ENCODE data around the gene ROBO2. TPM values are rescaled to one million over a fixed set of nuclear protein-coding genes. Genes with fewer than 3 reads are reported as not detected.

ROBO2 gene
- total RNA-seq, 2 donors from 2014 or later = 9.8 to 9.9 TPM

- TF ChIP-seq, protein P1, sequence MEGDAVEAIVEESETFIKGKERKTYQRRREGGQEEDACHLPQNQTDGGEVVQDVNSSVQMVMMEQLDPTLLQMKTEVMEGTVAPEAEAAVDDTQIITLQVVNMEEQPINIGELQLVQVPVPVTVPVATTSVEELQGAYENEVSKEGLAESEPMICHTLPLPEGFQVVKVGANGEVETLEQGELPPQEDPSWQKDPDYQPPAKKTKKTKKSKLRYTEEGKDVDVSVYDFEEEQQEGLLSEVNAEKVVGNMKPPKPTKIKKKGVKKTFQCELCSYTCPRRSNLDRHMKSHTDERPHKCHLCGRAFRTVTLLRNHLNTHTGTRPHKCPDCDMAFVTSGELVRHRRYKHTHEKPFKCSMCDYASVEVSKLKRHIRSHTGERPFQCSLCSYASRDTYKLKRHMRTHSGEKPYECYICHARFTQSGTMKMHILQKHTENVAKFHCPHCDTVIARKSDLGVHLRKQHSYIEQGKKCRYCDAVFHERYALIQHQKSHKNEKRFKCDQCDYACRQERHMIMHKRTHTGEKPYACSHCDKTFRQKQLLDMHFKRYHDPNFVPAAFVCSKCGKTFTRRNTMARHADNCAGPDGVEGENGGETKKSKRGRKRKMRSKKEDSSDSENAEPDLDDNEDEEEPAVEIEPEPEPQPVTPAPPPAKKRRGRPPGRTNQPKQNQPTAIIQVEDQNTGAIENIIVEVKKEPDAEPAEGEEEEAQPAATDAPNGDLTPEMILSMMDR (IDR thresholded peaks at IDR 0.05) = no peak
- H3K27ac ChIP-seq = no peak overlapping the region
- H3K27me3 ChIP-seq (replicated peaks; ENCODE audit: insufficient read depth) = no peaks in the 10 kb centered on the region
- no peaks in the 10 kb centered on the region for H3K4me1 ChIP-seq (ENCODE audit: control insufficient read depth in 1 of 2, low read depth in 2 of 2)
- DNase-seq (ENCODE audit: low spot score) (no peak), ATAC-seq (ENCODE audit: insufficient number of reproducible peaks, low FRiP score, low read depth) (no peak)
- H3K36me3 ChIP-seq = no peaks in the 10 kb centered on the region
- H3K9me3 ChIP-seq = no peaks in the 10 kb centered on the region
- H3K4me3 ChIP-seq = no peak overlapping the region
Observed at GRCh38 chr3:77281721-77282120, 241.8 kb downstream of the ROBO2 start.

- DNase-seq (ENCODE audit: low spot score) = no peak
- ATAC-seq (ENCODE audit: insufficient number of reproducible peaks, low FRiP score, low read depth) = no peak
- Histone ChIP-seq H3K36me3 (no peaks in the 10 kb centered on the region), H3K27me3 (replicated peaks; ENCODE audit: insufficient read depth) (no peaks in the 10 kb centered on the region), H3K27ac (no peak overlapping the region), H3K4me1 (ENCODE audit: control insufficient read depth in 1 of 2, low read depth in 2 of 2) (no peaks in the 10 kb centered on the region), H3K4me3 (no peak overlapping the region), H3K9me3 (no peaks in the 10 kb centered on the region)
- TF ChIP-seq, protein P1 (IDR thresholded peaks at IDR 0.05) = no peak
Observed at GRCh38 chr3:77283108-77283507, 243.2 kb downstream of the ROBO2 start.

- H3K9me3 ChIP-seq = no peaks in the 10 kb centered on the region
- TF ChIP-seq, protein P1 (IDR thresholded peaks at IDR 0.05) = no peak
- no peak for ATAC-seq (ENCODE audit: insufficient number of reproducible peaks, low FRiP score, low read depth)
- no peaks in the 10 kb centered on the region for H3K4me1 ChIP-seq (ENCODE audit: control insufficient read depth in 1 of 2, low read depth in 2 of 2)
- no peak overlapping the region for H3K4me3 ChIP-seq
- DNase-seq (ENCODE audit: low spot score) = no peak
- no peak overlapping the region for H3K27ac ChIP-seq
- H3K27me3 ChIP-seq (replicated peaks; ENCODE audit: insufficient read depth) = no peaks in the 10 kb centered on the region
- H3K36me3 ChIP-seq = no peaks in the 10 kb centered on the region
Observed at GRCh38 chr3:77288348-77288747, 248.4 kb downstream of the ROBO2 start.

DNA sequence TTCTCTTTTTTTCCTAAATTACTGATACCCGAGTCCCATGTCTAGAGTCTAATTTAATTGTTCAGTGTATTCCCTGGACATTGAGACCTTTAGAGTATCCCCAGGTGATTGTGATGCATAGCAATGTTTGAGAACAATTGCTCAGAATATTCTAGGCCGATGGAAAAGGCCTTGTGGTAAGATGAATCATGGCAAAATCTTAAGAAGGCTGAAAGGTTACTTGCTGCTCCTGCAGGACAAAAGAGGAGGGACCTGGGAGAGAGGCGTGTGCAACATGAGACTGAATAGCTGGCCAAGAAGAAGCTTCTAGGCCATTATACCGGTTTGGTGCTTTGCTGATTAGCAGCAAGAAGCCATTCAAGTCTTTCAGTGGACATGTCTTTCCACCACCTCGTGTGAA is 256.6 kb downstream of the ROBO2 start:
- DNase-seq (ENCODE audit: low spot score) (no peak), ATAC-seq (ENCODE audit: insufficient number of reproducible peaks, low FRiP score, low read depth) (no peak)
- no peaks in the 10 kb centered on the region for H3K27me3 ChIP-seq (replicated peaks; ENCODE audit: insufficient read depth)

GRCh38 chr3:77298417-77298816 is 258.5 kb downstream of the ROBO2 start:
- no peak for ATAC-seq (ENCODE audit: insufficient number of reproducible peaks, low FRiP score, low read depth)
- no peak overlapping the region for H3K27ac ChIP-seq
- no peak overlapping the region for H3K4me3 ChIP-seq

More for the DNA sequence above, 256.6 kb downstream of the ROBO2 start:
- Histone ChIP-seq H3K27ac (no peak overlapping the region), H3K4me3 (no peak overlapping the region), H3K9me3 (no peaks in the 10 kb centered on the region), H3K36me3 (no peaks in the 10 kb centered on the region), H3K4me1 (ENCODE audit: control insufficient read depth in 1 of 2, low read depth in 2 of 2) (no peaks in the 10 kb centered on the region)
- TF ChIP-seq, protein P1 (IDR thresholded peaks at IDR 0.05) = no peak

More at GRCh38 chr3:77298417-77298816, 258.5 kb downstream of the ROBO2 start:
- Histone ChIP-seq H3K27me3 (replicated peaks; ENCODE audit: insufficient read depth) (no peaks in the 10 kb centered on the region), H3K36me3 (no peaks in the 10 kb centered on the region), H3K9me3 (no peaks in the 10 kb centered on the region), H3K4me1 (ENCODE audit: control insufficient read depth in 1 of 2, low read depth in 2 of 2) (no peaks in the 10 kb centered on the region)
- DNase-seq (ENCODE audit: low spot score) = no peak
- TF ChIP-seq, protein P1 (IDR thresholded peaks at IDR 0.05) = no peak
